NCI-H524 treated with DMSO at 0.1 percent for 48 hours (cell line): Measurements from ENCODE around the gene THOC3.
"Not testable (repeated sequence)": the region's sequence is repeated elsewhere in the genome, so short reads cannot be mapped to it uniquely, and the experiment has no call there.

Source experiments
- DNase-seq: peaks from one replicate; lab custom pipeline; 2025; lab: John Stamatoyannopoulos, UW

The THOC3 gene

GRCh38 chr5:175940632-175941031 lies 27.5 kb downstream of the THOC3 start:
- not testable (repeated sequence) for DNase-seq

DNA sequence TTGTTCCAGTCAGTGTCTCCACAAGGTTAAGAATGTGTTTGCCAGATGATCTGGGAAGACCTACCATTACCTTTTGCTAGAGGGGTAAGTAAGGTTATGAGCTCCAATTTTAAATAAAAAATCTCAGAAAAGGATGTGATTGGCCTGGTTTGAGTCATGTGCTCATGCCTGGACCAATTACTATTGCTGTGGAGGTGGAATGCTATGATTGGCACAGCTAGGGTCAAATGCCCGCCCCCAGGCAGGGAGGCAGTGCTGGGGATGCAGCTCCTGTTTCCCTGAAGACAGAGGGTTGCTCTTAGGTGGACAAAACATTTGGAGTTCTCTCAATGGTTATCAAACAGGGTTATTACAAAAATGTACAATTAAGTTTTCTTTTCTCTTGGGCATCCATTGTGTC lies 29.6 kb downstream of the THOC3 start:
- DNase-seq = not testable (repeated sequence)

GRCh38 chr5:175928752-175929151 lies 39.4 kb downstream of the THOC3 start:
- not testable (repeated sequence) for DNase-seq

DNA sequence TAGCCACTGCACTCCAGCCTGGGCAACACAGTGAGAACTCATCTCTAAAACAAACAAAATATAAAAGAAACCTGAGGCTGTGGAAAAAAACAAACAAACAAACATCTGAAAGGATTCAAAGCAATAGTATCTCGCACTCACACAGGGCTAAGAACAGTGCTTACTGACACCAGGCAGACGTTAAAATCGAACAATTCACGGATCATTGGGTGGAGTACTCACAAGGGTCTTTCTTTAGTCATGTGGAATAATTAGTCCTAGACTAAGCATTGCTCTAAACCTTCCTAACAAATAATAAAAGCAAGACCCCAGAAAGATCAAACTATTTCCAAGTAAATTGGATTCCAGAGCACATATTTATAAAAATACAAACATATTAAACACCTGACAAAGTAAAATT lies 43.0 kb downstream of the THOC3 start:
- DNase-seq = not testable (repeated sequence)

DNA sequence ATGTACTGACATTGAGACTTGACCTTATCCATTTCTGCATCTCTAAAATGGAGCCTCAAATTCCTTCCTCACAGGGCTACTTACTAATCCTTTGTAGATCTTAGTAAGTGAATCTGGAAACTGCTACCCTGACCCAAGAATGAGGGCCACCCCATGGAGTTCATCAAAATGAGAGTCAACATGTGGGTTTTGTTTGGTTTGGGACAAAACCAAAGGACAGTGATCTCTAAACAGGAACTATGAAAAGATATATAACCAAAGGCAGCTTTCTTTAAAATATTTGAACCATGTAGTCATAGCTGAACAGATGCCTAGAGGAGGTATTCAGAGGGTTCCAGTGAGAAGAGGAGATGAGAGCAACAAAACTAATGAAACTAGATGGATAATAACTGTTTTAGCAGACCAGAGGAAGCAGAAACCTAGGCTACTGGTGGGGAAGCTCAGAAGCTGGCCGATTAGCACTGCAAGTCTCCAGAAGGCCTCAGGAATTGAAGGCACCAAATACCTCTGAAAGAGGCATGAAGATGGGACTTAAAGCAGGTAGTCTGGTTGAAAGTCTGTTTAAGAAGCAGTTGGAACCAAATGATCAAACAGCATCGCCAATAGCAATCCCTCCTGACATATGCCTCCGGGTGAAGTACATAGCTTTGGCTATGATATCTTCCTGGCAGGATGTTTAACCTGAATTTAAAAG lies 45.8 kb downstream of the THOC3 start:
- DNase-seq = no peak

DNA sequence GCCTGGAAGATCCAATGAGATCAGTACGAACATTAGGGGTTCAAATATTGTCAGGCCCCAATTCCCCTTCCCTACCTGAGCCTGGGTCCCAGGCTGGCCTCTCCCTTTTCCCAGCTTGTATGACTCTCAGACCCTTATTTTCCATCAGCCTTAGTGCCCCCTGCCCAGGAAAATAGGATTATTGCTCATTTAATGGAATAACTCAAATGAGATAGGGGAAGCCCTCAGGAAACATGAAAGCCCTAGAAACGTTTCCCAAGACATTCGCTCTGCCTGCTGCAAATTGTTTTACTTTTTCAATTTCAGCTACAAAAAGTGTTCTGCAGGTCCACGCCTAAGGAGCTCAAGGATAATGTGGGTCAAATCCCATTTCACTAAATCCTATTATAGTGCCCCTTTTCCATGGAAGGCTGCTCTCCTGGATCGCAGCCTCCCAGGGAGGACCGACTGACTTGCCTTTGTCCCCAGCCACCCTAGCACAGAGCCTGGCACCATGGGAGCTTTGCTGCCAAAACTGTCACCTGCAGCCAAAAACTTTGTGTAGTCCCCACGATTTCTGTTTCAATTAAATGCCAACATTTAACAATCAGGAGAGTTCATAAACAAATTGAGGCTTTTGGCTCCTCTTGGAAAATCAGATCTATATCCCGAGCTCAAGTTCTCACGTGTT lies 46.9 kb downstream of the THOC3 start:
- DNase-seq = no peak

DNA sequence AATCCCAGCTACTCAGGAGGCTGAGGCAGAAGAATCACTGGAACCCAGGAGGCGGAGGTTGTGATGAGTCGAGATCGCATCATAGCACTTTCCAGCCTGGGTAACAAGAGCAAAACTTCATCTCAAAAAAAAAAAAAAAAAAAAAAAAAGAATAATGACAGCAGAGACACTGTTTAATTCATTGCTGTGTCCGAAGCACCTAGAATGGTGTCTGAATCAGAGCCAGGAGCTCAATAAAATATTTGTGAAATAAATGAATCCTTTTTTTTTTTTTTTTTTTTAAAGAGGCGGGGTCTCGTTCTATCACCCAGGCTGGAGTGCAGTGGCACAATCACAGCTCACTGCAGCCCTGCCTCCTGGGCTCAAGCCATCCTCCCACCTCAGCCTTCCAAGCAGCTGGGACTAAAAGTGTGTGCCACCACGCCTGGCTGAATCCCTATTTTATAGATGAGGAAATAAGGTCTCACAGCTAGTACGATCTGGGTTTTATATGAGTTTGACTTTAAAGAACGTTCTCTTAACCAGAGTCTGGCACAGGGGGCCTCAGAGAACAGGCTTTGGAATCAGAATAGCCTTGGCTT lies 47.8 kb downstream of the THOC3 start:
- DNase-seq = no peak

- not testable (repeated sequence) for DNase-seq
Observed at GRCh38 chr5:175915066-175916037, 52.8 kb downstream of the THOC3 start.

DNA sequence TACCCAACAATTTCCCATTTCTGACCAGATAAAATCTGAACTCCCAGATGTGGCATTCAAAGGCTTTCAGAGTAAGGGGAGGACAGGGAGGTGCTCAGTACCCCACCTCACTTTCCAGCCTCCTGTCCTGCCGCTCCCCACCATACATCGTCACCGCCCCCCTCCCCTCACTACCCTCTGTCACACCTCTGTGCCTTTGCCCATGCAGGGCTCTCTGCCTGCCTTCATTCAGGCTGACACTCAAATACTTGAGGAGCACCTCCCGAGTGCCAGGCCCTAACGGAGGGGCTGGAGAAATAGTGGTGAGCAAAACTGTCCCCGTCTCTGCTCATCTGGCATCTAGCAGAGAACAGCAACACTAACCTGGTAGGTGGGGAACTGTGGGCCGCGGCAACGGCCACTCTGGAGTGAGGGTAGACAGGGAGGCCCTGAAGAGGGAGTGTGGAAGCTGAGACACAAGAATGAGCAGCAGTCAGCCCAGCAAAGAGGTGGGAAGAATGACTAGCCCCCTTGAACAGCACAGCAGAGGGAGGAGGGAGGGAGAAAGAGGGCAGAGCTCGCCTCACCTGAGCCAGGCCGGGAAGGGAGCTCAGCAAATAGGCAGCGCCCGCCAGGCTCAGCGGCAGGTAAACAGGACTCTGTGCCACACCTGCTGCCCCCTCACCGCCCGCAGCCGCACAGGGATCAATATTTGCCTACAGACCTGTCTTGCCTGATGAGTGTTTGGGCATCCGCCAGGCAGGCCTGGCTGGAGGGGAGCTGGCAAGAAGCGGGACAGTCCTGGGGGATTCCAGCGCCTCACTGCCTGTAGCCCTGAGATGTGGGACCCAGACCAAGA lies 54.1 kb downstream of the THOC3 start:
- not testable (repeated sequence) for DNase-seq

- not testable (repeated sequence) for DNase-seq
Observed at GRCh38 chr5:175910072-175910471, 58.0 kb downstream of the THOC3 start.
